Measurements from ENCODE around the gene ITGA4.

DNA sequence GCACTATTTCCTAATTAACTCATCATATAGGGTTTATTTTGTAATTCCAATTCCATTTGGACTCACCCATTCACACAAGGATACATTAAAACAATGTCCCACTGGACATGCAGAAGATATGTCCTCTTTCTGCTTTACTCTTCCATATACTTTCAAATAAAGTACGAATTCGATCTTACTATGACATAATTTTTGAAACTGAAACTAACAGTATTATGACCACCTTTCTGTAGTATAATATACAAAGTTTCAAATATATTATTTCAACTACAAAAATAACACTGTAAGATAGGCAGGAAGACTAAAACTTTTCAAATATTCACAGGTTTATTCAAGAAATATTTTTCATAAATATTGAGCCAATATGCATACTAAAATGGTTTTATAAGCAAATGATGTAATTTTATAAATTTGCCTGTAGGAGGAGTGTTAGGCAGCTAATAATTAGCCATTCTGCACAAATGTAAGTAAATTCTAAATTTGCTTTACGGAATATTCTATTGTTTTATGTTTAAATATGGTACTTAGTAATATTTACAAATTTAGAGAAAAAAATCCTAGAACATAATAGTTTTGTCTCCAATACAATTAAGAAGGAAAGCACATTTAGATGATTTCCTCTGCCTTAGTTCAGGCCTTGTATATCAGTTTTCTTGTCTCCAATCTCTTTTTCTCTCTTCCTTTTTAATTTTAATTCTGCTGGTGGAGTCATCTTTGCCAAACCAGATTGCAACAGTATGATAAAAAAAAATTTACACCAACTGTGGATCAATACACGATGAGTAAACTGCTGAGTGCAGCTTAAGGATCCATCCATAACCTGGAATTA is 113.9 kb downstream of the ITGA4 start:
- no peak for TF ChIP-seq CREM (CRISPR knock-in tag; IDR thresholded peaks at IDR 0.05)
- TF ChIP-seq, protein P1, sequence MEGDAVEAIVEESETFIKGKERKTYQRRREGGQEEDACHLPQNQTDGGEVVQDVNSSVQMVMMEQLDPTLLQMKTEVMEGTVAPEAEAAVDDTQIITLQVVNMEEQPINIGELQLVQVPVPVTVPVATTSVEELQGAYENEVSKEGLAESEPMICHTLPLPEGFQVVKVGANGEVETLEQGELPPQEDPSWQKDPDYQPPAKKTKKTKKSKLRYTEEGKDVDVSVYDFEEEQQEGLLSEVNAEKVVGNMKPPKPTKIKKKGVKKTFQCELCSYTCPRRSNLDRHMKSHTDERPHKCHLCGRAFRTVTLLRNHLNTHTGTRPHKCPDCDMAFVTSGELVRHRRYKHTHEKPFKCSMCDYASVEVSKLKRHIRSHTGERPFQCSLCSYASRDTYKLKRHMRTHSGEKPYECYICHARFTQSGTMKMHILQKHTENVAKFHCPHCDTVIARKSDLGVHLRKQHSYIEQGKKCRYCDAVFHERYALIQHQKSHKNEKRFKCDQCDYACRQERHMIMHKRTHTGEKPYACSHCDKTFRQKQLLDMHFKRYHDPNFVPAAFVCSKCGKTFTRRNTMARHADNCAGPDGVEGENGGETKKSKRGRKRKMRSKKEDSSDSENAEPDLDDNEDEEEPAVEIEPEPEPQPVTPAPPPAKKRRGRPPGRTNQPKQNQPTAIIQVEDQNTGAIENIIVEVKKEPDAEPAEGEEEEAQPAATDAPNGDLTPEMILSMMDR (IDR thresholded peaks at IDR 0.05) = no peak
